T-helper 1 cell treated with Interleukin-12 subunit alpha and Interleukin-12 subunit beta and Interleukin-4 antibody, amounts not matched to agents 30 ng/mL and 1 ng/mL, for 36 hours (primary cell): ENCODE results near the gene TMEM269. TPM values are rescaled to one million over a fixed set of nuclear protein-coding genes. Genes with fewer than 3 reads are reported as not detected.

Experiments
- intact Hi-C: fragments of 100-400 bp; cut with micrococcal nuclease; formaldehyde crosslinking; loops from one replicate; pipeline ENCODE4 v1.15.1; 2024
- total RNA-seq: library from RNA; stranded (reverse); gene quantifications from 2 replicates; pipeline ENCODE4 v1.2.3, GENCODE V29; 2022

Gene TMEM269
- total RNA-seq: 0.32 and 0.54 TPM in 2 replicates

- intact Hi-C loops: loop anchor here (1.0 to 2.0 kb wide), 2 partner anchors 18 to 32 kb away; partner anchors contain the start of genes C1orf50, ERMAP, P3H1 and SVBP
Measured at GRCh38 chr1:42784946-42785693, at the start of gene TMEM269. TSS of gene TMEM269 (plus strand) at chr1:42784991. CDS start at chr1:42789894, 4,903 bp downstream.

- intact Hi-C loops: no loop called here
Measured at GRCh38 chr1:42735056-42735455, 49.7 kb upstream of the TMEM269 start.

GRCh38 chr1:42735477-42736105, 49.2 kb upstream of the TMEM269 start:
- intact Hi-C loops: no loop called here

GRCh38 chr1:42736152-42736551, 48.6 kb upstream of the TMEM269 start:
- intact Hi-C loops: no loop called here

GRCh38 chr1:42736571-42737200, 48.1 kb upstream of the TMEM269 start:
- intact Hi-C loops: no loop called here

GRCh38 chr1:42737257-42737656, 47.5 kb upstream of the TMEM269 start:
- intact Hi-C loops: no loop called here

GRCh38 chr1:42737986-42738677, 46.7 kb upstream of the TMEM269 start:
- intact Hi-C loops: no loop called here

GRCh38 chr1:42738678-42739226, 46.0 kb upstream of the TMEM269 start:
- intact Hi-C loops: no loop called here

- intact Hi-C loops: no loop called here
Measured at GRCh38 chr1:42739753-42740700, 44.8 kb upstream of the TMEM269 start, which contains the start of gene CLDN19. TSS of gene CLDN19 (minus strand) at chr1:42740236. CDS start at chr1:42740063, 173 bp downstream.

GRCh38 chr1:42740851-42741580, 43.8 kb upstream of the TMEM269 start:
- intact Hi-C loops: no loop called here

- intact Hi-C loops: no loop called here
Measured at GRCh38 chr1:42741706-42742105, 43.1 kb upstream of the TMEM269 start.

- intact Hi-C loops: no loop called here
Measured at GRCh38 chr1:42742141-42742540, 42.6 kb upstream of the TMEM269 start.

- intact Hi-C loops: no loop called here
Measured at GRCh38 chr1:42742617-42743316, 42.0 kb upstream of the TMEM269 start.

GRCh38 chr1:42743317-42744147, 41.3 kb upstream of the TMEM269 start:
- intact Hi-C loops: no loop called here

- intact Hi-C loops: no loop called here
Measured at GRCh38 chr1:42744148-42744413, 40.7 kb upstream of the TMEM269 start.

GRCh38 chr1:42745851-42746250, 38.9 kb upstream of the TMEM269 start:
- intact Hi-C loops: no loop called here

- intact Hi-C loops: loop anchor here (1.0 kb wide), 1 partner anchor 168 kb away; no protein-coding TSS in a partner anchor
Measured at GRCh38 chr1:42746436-42747105, 38.2 kb upstream of the TMEM269 start.
